Type B pancreatic cell (in vitro differentiated cells): Measurements from ENCODE around the gene INTS11. TPM values are rescaled to one million over a fixed set of nuclear protein-coding genes. Genes with fewer than 3 reads are reported as not detected.
"Not testable (repeated sequence)": the region's sequence is repeated elsewhere in the genome, so short reads cannot be mapped to it uniquely, and the experiment has no call there.

Experiments used
- DNase-seq: peaks from one replicate; pipeline ENCODE4 v3.0.0; 2021; ENCODE audit warnings: mixed read lengths; ENCODE audit not compliant: unreplicated experiment; ENCODE audit errors: extremely low spot score
- H3K27ac Mint-ChIP-seq: 2 replicates; pipeline ENCODE4 v1.8.0; 2021; ENCODE audit warnings: mild to moderate bottlenecking, mixed read lengths
- H3K27me3 Mint-ChIP-seq: 2 replicates; pipeline ENCODE4 v1.8.0; 2021; ENCODE audit warnings: mixed read lengths
- H3K36me3 Mint-ChIP-seq: 2 replicates; pipeline ENCODE4 v1.8.0; 2021; ENCODE audit warnings: mixed read lengths
- H3K4me1 Mint-ChIP-seq: one replicate; pipeline ENCODE4 v1.8.0; 2021; ENCODE audit warnings: mixed read lengths; ENCODE audit not compliant: unreplicated experiment
- H3K4me3 Mint-ChIP-seq: 2 replicates; pipeline ENCODE4 v1.8.0; 2021; ENCODE audit warnings: mild to moderate bottlenecking, mixed read lengths
- H3K9me3 Mint-ChIP-seq: 2 replicates; pipeline ENCODE4 v1.8.0; 2021; ENCODE audit warnings: mixed read lengths
- CTCF ChIP-seq: fragments of 200-600 bp; sonication (generic); conservative IDR thresholded peaks from 2 replicates; pipeline ENCODE4 v1.5.0; 2021; ENCODE audit warnings: antibody characterized with exemption, mild to moderate bottlenecking
- total RNA-seq: library from RNA; stranded (reverse); gene quantifications from 2 replicates; pipeline ENCODE4 v1.2.1, GENCODE V29; 2021; ENCODE audit warnings: low replicate concordance

INTS11 gene
- total RNA-seq, 1 donor from 2014 or later: 138 TPM

GRCh38 chr1:1318131-1318652, 6.3 kb downstream of the INTS11 start:
- Mint-ChIP-seq H3K9me3 (no peaks in the 10 kb centered on the region), H3K27ac (peak overlapping the region; percentile 83)

DNA sequence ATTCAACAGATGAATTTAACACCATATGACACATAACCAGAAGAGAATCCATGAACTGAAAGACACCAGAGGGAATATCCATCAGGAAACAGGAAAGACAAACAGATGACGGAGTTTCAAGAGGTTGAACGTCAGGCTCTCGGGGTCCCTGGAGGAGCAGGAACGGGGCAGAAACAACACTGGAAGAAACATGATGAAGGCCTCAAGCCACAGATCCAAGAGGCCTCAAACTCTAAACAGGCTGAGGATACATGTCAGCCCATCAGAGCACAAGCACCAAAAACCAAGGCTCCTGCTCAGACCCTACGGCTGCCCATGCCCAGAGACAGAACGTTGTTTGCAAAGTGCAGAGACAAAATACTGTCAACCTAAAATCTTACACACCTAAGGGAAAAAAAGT, 7.0 kb downstream of the INTS11 start:
- H3K27me3 Mint-ChIP-seq: no peaks in the 10 kb centered on the region
- no peak overlapping the region for H3K27ac Mint-ChIP-seq
- no peak for TF ChIP-seq CTCF
- H3K9me3 Mint-ChIP-seq: no peaks in the 10 kb centered on the region
- H3K36me3 Mint-ChIP-seq: peaks cover 3% of the 10 kb centered on the region
- peak overlapping the region; percentile 17 for H3K4me3 Mint-ChIP-seq
- peaks cover 4% of the 10 kb centered on the region for H3K4me1 Mint-ChIP-seq
- DNase-seq: no peak

More at GRCh38 chr1:1318131-1318652, 6.3 kb downstream of the INTS11 start:
- Mint-ChIP-seq H3K27me3 (no peaks in the 10 kb centered on the region), H3K4me1 (peaks cover 5% of the 10 kb centered on the region), H3K4me3 (peak overlapping the region; percentile 44), H3K36me3 (peaks cover 3% of the 10 kb centered on the region)
- TF ChIP-seq CTCF: no peak
- no peak for DNase-seq

GRCh38 chr1:1316199-1316598, 8.3 kb downstream of the INTS11 start:
- not testable (repeated sequence) for H3K36me3 Mint-ChIP-seq, H3K9me3 Mint-ChIP-seq, H3K27ac Mint-ChIP-seq, DNase-seq, H3K27me3 Mint-ChIP-seq, H3K4me1 Mint-ChIP-seq, H3K4me3 Mint-ChIP-seq

DNA sequence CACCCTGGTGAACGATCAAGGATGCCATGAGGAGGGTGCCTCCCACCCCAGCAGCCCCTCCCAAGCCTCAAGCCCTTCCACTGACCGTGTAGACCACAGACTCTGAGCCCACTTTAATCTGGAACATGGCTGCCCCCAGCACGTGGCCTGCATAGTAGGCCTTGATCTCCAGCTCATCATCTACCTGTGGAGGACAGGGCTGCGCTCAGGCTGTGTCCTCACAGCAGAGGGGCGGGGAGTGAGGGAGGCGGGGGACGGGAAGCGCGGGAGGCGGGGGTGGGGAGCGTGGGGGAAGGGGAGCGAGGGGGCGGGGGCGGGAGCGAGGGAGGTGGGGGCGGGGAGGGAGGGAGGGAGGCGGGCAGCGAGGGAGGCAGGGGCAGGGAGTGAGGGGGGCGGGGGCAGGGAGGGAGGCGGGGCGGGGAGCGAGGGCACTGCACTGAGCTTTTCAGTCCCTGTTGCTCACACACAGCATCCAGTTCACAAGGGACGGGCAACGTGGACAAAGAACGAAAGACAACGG, 9.0 kb downstream of the INTS11 start:
- DNase-seq: no peak
- Mint-ChIP-seq H3K4me1 (no peaks in the 10 kb centered on the region), H3K27ac (no peak overlapping the region), H3K36me3 (peaks cover 3% of the 10 kb centered on the region), H3K4me3 (no peak overlapping the region), H3K9me3 (no peaks in the 10 kb centered on the region), H3K27me3 (no peaks in the 10 kb centered on the region)
- no peak for TF ChIP-seq CTCF

DNA sequence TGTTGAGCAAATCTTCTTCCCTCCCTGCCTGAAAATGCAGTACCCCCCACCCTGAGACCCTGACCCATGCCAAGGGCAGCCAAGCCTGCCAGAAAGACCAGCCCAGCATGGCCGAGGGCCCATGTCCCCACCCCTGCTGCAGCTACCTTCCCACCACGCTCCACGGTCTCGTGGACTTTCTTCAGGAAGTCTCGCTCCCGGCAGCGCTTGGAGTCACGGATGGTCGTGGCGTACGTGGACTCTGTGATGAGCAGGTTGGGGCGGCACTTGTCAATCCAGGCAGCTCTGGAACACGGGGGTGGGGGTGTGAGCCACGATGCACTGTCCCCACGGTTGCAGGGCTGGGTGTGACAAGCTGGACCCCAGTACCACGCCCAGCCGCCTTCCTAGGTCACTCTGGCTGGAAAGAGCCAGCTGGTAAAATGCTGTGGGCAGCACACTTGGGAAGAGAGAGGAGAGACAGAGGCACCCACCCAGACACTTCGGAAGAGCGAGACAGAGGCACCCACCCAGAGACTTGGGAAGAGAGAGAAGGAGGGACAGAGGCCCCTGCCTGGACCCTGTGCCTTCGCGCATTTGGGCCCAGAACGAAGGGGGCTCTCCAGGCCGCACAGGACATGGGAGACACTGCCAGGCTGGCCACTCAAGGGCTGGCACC, 9.7 kb downstream of the INTS11 start:
- TF ChIP-seq CTCF: no peak
- no peak overlapping the region for H3K4me3 Mint-ChIP-seq
- peaks cover 3% of the 10 kb centered on the region for H3K36me3 Mint-ChIP-seq
- no peak for DNase-seq
- no peaks in the 10 kb centered on the region for H3K4me1 Mint-ChIP-seq
- H3K27me3 Mint-ChIP-seq: no peaks in the 10 kb centered on the region
- H3K27ac Mint-ChIP-seq: no peak overlapping the region
- no peaks in the 10 kb centered on the region for H3K9me3 Mint-ChIP-seq

GRCh38 chr1:1314237-1314586, 10.2 kb downstream of the INTS11 start:
- no peak overlapping the region for H3K4me3 Mint-ChIP-seq
- TF ChIP-seq CTCF: no peak
- H3K36me3 Mint-ChIP-seq: peaks cover 3% of the 10 kb centered on the region
- H3K4me1 Mint-ChIP-seq: no peaks in the 10 kb centered on the region
- DNase-seq: no peak
- H3K9me3 Mint-ChIP-seq: no peaks in the 10 kb centered on the region
- H3K27me3 Mint-ChIP-seq: no peaks in the 10 kb centered on the region
- H3K27ac Mint-ChIP-seq: no peak overlapping the region
